ENCODE measurements around the gene IL1R2.

DNA sequence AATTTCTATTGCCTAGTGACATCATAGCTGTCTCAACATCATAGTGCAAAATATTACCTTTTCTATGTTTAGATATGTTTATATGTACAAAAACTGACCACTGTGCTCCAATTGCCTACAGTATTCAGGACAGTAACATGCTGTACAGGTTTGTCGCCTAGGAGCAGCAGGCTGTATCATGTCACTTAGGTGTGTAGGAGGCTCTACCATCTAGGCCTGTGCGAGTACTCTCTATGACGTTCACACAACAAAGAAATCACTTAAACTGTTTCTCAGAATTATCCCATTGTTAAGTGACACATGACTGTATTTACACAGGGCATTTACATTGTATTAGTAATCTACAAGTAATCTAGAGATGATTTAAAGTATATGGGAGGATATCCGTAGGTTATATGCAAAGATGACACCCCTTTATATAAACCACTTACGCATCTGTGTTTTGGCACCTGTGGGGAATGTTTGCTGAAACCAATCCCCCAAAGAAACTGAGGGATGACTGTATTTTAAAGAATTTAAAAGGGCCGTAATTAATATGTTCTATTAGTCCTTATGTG is 24.7 kb downstream of the IL1R2 start:
- no peak for TF ChIP-seq ESRRA (IDR thresholded peaks at IDR 0.05; ENCODE audit: borderline replicate concordance, low read depth)
- TF ChIP-seq MEF2A (IDR thresholded peaks at IDR 0.05; ENCODE audit: control insufficient read depth, low read depth, low read length) = no peak
- no peak for TF ChIP-seq ZNF12 (CRISPR knock-in tag; IDR thresholded peaks at IDR 0.05)
- TF ChIP-seq FOXA1 (IDR thresholded peaks at IDR 0.05; ENCODE audit: borderline replicate concordance) = no peak
- TF ChIP-seq, protein P1, sequence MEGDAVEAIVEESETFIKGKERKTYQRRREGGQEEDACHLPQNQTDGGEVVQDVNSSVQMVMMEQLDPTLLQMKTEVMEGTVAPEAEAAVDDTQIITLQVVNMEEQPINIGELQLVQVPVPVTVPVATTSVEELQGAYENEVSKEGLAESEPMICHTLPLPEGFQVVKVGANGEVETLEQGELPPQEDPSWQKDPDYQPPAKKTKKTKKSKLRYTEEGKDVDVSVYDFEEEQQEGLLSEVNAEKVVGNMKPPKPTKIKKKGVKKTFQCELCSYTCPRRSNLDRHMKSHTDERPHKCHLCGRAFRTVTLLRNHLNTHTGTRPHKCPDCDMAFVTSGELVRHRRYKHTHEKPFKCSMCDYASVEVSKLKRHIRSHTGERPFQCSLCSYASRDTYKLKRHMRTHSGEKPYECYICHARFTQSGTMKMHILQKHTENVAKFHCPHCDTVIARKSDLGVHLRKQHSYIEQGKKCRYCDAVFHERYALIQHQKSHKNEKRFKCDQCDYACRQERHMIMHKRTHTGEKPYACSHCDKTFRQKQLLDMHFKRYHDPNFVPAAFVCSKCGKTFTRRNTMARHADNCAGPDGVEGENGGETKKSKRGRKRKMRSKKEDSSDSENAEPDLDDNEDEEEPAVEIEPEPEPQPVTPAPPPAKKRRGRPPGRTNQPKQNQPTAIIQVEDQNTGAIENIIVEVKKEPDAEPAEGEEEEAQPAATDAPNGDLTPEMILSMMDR (IDR thresholded peaks at IDR 0.05 in 2 of 3, conservative IDR thresholded peaks at IDR 0.05 in 1 of 3; ENCODE audit: insufficient read depth in 2 of 3, low read depth in 1 of 3, low read length in 3 of 3) = no peak
- no peak for TF ChIP-seq CBFB (CRISPR knock-in tag; IDR thresholded peaks at IDR 0.05)
- no peak for TF ChIP-seq ZKSCAN3 (CRISPR knock-in tag; IDR thresholded peaks at IDR 0.05)
- TF ChIP-seq, protein P2, sequence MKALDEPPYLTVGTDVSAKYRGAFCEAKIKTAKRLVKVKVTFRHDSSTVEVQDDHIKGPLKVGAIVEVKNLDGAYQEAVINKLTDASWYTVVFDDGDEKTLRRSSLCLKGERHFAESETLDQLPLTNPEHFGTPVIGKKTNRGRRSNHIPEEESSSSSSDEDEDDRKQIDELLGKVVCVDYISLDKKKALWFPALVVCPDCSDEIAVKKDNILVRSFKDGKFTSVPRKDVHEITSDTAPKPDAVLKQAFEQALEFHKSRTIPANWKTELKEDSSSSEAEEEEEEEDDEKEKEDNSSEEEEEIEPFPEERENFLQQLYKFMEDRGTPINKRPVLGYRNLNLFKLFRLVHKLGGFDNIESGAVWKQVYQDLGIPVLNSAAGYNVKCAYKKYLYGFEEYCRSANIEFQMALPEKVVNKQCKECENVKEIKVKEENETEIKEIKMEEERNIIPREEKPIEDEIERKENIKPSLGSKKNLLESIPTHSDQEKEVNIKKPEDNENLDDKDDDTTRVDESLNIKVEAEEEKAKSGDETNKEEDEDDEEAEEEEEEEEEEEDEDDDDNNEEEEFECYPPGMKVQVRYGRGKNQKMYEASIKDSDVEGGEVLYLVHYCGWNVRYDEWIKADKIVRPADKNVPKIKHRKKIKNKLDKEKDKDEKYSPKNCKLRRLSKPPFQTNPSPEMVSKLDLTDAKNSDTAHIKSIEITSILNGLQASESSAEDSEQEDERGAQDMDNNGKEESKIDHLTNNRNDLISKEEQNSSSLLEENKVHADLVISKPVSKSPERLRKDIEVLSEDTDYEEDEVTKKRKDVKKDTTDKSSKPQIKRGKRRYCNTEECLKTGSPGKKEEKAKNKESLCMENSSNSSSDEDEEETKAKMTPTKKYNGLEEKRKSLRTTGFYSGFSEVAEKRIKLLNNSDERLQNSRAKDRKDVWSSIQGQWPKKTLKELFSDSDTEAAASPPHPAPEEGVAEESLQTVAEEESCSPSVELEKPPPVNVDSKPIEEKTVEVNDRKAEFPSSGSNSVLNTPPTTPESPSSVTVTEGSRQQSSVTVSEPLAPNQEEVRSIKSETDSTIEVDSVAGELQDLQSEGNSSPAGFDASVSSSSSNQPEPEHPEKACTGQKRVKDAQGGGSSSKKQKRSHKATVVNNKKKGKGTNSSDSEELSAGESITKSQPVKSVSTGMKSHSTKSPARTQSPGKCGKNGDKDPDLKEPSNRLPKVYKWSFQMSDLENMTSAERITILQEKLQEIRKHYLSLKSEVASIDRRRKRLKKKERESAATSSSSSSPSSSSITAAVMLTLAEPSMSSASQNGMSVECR (CRISPR knock-in tag; IDR thresholded peaks at IDR 0.05) = no peak
- no peak for TF ChIP-seq CHD1 (IDR thresholded peaks at IDR 0.05; ENCODE audit: low read length)
- TF ChIP-seq MTA2 (IDR thresholded peaks at IDR 0.05; ENCODE audit: low read depth) = no peak
- TF ChIP-seq MEIS2 (IDR thresholded peaks at IDR 0.05; ENCODE audit: partially characterized antibody) = no peak
- no peak for TF ChIP-seq ZNF24 (IDR thresholded peaks at IDR 0.05)

Measured in K562 (cell line).